ENCODE results near the gene P3H2.

Gene P3H2

DNA sequence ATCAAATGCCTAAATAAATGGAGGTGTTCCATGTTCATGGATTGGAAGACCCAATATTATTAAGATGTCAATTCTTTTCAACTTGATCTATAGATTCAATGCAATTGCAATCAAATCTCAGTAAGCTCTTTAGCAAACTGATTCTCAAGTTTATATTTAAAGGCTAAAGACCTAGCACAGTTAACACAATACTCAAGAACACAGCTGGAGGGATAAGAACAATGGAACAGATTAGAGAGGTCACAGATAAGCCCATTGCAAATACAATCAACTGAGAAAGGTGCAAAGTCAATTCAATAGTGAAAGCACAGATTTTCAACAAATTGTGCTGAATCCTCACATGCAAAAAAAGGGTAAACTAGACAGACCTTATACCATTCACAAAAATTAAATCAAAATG lies 198.9 kb downstream of the P3H2 start:
- TF ChIP-seq CTCF (IDR thresholded peaks at IDR 0.05; ENCODE audit: borderline replicate concordance, insufficient read depth, low read depth, low read length): no peak
- H3K4me3 ChIP-seq (ENCODE audit: low read depth, low read length): no peak overlapping the region

- TF ChIP-seq CTCF (IDR thresholded peaks at IDR 0.05; ENCODE audit: borderline replicate concordance, insufficient read depth, low read depth, low read length): no peak
- no peak overlapping the region for H3K4me3 ChIP-seq (ENCODE audit: low read depth, low read length)
These were observed 205.9 kb downstream of the P3H2 start for GRCh38 chr3:189914799-189915198.

DNA sequence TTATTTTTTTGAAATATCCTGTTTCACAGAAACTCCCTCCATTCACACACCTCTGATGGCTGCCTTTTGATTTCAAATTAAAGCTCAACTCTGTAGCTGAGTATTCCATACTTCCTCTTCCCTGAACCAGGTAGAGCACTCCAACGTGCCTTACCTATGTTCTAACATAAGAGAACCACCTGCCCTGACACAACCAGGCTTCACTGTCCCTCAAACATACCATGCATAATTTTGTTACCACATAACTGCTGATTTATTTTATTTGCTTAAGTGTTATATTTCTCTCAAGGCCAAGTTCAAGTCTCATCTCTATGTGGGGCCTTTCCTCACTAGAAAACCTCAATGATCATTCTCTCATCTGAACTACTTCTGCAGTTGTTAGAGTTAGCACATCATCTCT lies 209.7 kb downstream of the P3H2 start:
- no peak for TF ChIP-seq CTCF (IDR thresholded peaks at IDR 0.05; ENCODE audit: borderline replicate concordance, insufficient read depth, low read depth, low read length)
- H3K4me3 ChIP-seq (ENCODE audit: low read depth, low read length): no peak overlapping the region

DNA sequence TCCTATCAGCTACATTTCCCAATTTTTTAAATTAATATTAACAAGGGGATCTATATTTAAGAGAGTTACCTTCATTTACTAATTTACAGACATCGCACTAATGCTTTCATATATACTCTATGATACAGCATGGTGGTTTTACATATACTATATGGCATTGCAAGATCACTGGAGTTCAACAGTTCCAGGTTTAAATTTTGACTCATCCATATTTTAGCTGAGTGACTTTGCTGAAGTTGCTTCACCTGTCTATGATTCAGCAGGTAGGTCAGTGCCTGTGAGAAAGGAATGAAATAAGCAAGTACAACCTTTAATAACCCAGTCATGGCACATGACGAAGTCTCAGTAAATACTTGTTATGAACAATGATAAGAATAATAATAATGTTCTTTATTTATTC lies 211.1 kb downstream of the P3H2 start:
- H3K4me3 ChIP-seq (ENCODE audit: low read depth, low read length): no peak overlapping the region
- TF ChIP-seq CTCF (IDR thresholded peaks at IDR 0.05; ENCODE audit: borderline replicate concordance, insufficient read depth, low read depth, low read length): no peak

- H3K4me3 ChIP-seq (ENCODE audit: low read depth, low read length): no peak overlapping the region
- TF ChIP-seq CTCF (IDR thresholded peaks at IDR 0.05; ENCODE audit: borderline replicate concordance, insufficient read depth, low read depth, low read length): no peak
These were observed 211.6 kb downstream of the P3H2 start for GRCh38 chr3:189909139-189909538.

DNA sequence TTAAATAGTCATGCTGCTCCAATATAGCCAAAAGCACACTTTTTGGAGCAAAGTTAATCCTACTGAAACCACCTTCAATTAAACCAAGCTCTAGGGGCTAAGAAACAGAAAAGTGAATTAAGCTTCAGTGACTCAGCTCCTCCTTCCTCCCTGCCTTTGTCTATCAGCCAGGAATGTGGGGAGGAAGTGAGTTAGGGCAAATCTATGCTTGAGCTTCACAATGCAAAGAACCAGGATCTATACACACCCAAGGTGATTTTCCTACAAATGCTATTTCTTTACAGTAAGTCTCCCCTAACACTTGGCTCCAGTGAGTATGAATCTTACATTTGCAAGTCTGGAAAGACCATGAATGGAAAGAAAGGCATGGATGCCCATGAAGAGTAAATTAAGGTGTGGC lies 212.1 kb downstream of the P3H2 start:
- TF ChIP-seq CTCF (IDR thresholded peaks at IDR 0.05; ENCODE audit: borderline replicate concordance, insufficient read depth, low read depth, low read length): no peak
- H3K4me3 ChIP-seq (ENCODE audit: low read depth, low read length): no peak overlapping the region

GRCh38 chr3:189907803-189908202 lies 212.9 kb downstream of the P3H2 start:
- no peak for TF ChIP-seq CTCF (IDR thresholded peaks at IDR 0.05; ENCODE audit: borderline replicate concordance, insufficient read depth, low read depth, low read length)
- no peak overlapping the region for H3K4me3 ChIP-seq (ENCODE audit: low read depth, low read length)
